Esophagus squamous epithelium (tissue), 5 donors: ENCODE results near the gene CNTNAP3B. TPM values are rescaled to one million over a fixed set of nuclear protein-coding genes. Genes with fewer than 3 reads are reported as not detected.
"Not testable (repeated sequence)": the region's sequence is repeated elsewhere in the genome, so short reads cannot be mapped to it uniquely, and the experiment has no call there.

Experiments
- DNase-seq: peaks from one replicate; lab custom pipeline; 2025; lab: John Stamatoyannopoulos, UW
- H3K27ac ChIP-seq, 4 donors: fragments of 200-600 bp; sonication (generic); one replicate each; pipeline ENCODE4 v1.5.1; 2016 to 2019; ENCODE audit warnings: mild to moderate bottlenecking in 1 of 4
- H3K27me3 ChIP-seq, 4 donors: fragments of 200-600 bp; sonication (generic); 1 replicate in 3 of 4; 2 replicates in 1 of 4; pipeline versions ENCODE4 v1.5.1 to v1.6.0; 2017 to 2021; ENCODE audit warnings: antibody characterized with exemption in 1 of 4
- H3K36me3 ChIP-seq, 3 donors: fragments of 200-600 bp; sonication (generic); one replicate each; pipeline ENCODE4 v1.5.1; 2016 to 2019
- H3K4me1 ChIP-seq, 3 donors: fragments of 200-600 bp; sonication (generic); one replicate each; pipeline ENCODE4 v1.5.1; 2017 to 2019
- H3K4me3 ChIP-seq, 4 donors: fragments of 200-600 bp; sonication (generic); 1 replicate in 3 of 4; 2 replicates in 1 of 4; pipeline ENCODE4 v1.5.1; 2016 to 2019; ENCODE audit warnings: mild to moderate bottlenecking in 2 of 4, moderate library complexity in 1 of 4
- H3K9me3 ChIP-seq, 3 donors: fragments of 200-600 bp; sonication (generic); one replicate each; pipeline ENCODE4 v1.5.1; 2016 to 2019
- CTCF ChIP-seq, 6 experiments: fragments of 450-650 bp in 4 of 6; fragments of 200-600 bp in 2 of 6; sonication (generic) in 2 of 6; IDR thresholded peaks; one replicate each; pipeline ENCODE4 v1.5.1; 2016 to 2019; ENCODE audit warnings: antibody characterized with exemption in 6 of 6, mild to moderate bottlenecking in 4 of 6, moderate library complexity in 4 of 6
- WGBS, 2 donors: methylation state at CpG; one replicate each; pipeline ENCODE4 v1.1.5; 2018; 5-methylcytosine and 5-hydroxymethylcytosine counted together
- intact Hi-C: fragments of 100-400 bp; cut with DNase I; formaldehyde crosslinking; loops from one replicate; pipeline ENCODE4 v1.15.0; 2022
- total RNA-seq, 4 donors: library from RNA; depleted of rRNA; stranded (reverse); fragments of >200 nt; gene quantifications; one replicate each; pipeline ENCODE4 v1.1.0, GENCODE V29; 2016
- donor health status: DM: yes; HTN: yes; CAD: no.

CNTNAP3B gene
- 10 to 100 TPM in 2 of 4 donors, 1 to 10 TPM in 2; 7.1 to 62.0 (median 10.1) TPM for total RNA-seq

GRCh38 chr9:42129073-42129729 is at the start of gene CNTNAP3B:
Gene CNTNAP3B, minus strand, starts transcription at chr9:42129426. Its CDS starts 332 bp downstream, at chr9:42129094.
- DNase-seq, H3K36me3 ChIP-seq, H3K27me3 ChIP-seq, H3K4me1 ChIP-seq, H3K9me3 ChIP-seq, intact Hi-C loops: not testable (repeated sequence)
- 0% methylated on average over 1 of the region's 72 CpGs; no CpG with 5 or more reads in 1 of the 2 donors for WGBS, 2 donors
- peak within 1 kb of the TSS in 3 of 4 donors; percentile 30 to 59 (median 46) for H3K4me3 ChIP-seq
- H3K27ac ChIP-seq = peak within 1 kb of the TSS in 2 of 4 donors; percentile 49 to 78

- DNase-seq, H3K27ac ChIP-seq, H3K9me3 ChIP-seq, H3K4me3 ChIP-seq, H3K27me3 ChIP-seq, H3K4me1 ChIP-seq, H3K36me3 ChIP-seq, intact Hi-C loops: not testable (repeated sequence)
- peak in 1 of 6 experiments; percentile 21 for TF ChIP-seq CTCF (IDR thresholded peaks at IDR 0.05)
- no CpG with 5 or more reads among the region's 1 CpG for WGBS, 2 donors
Observed at GRCh38 chr9:42160299-42160698, 31.1 kb upstream of the CNTNAP3B start.

- H3K9me3 ChIP-seq, intact Hi-C loops, H3K4me1 ChIP-seq, DNase-seq, H3K27me3 ChIP-seq, H3K36me3 ChIP-seq: not testable (repeated sequence)
- H3K4me3 ChIP-seq = peak overlapping the region in 3 of 4 donors; percentile 36 to 58 (median 39)
- 34% methylated on average over 11 to 12 of the region's 12 CpGs for WGBS, 2 donors
- H3K27ac ChIP-seq = peak overlapping the region in 3 of 4 donors; percentile 28 to 74 (median 74)
Observed at GRCh38 chr9:42127056-42127841, 2.0 kb downstream of the CNTNAP3B start.

GRCh38 chr9:42121007-42121406 is 8.2 kb downstream of the CNTNAP3B start:
- WGBS, 2 donors = 64 to 83% methylated on average over 2 to 7 of the region's 7 CpGs
- H3K9me3 ChIP-seq, H3K4me1 ChIP-seq, H3K4me3 ChIP-seq, DNase-seq, intact Hi-C loops, H3K27ac ChIP-seq, H3K36me3 ChIP-seq, H3K27me3 ChIP-seq: not testable (repeated sequence)

- H3K9me3 ChIP-seq, H3K27ac ChIP-seq, H3K36me3 ChIP-seq, H3K4me3 ChIP-seq, H3K4me1 ChIP-seq, DNase-seq, intact Hi-C loops, H3K27me3 ChIP-seq: not testable (repeated sequence)
- WGBS, 2 donors = 84 to 92% methylated on average over 3 to 5 of the region's 9 CpGs
Observed at GRCh38 chr9:42095929-42096328, 33.3 kb downstream of the CNTNAP3B start.

- intact Hi-C loops = not testable (repeated sequence)
- no CpG with 5 or more reads among the region's 1 CpG for WGBS, 2 donors
Observed at GRCh38 chr9:42084559-42084952, 44.7 kb downstream of the CNTNAP3B start.

GRCh38 chr9:42083877-42084558 is 45.2 kb downstream of the CNTNAP3B start:
- intact Hi-C loops, H3K4me3 ChIP-seq: not testable (repeated sequence)
- 39% methylated on average over 2 of the region's 4 CpGs; no CpG with 5 or more reads in 1 of the 2 donors for WGBS, 2 donors

More at GRCh38 chr9:42084559-42084952, 44.7 kb downstream of the CNTNAP3B start:
- H3K27me3 ChIP-seq, H3K4me3 ChIP-seq, H3K4me1 ChIP-seq, H3K9me3 ChIP-seq, H3K27ac ChIP-seq, DNase-seq, H3K36me3 ChIP-seq: not testable (repeated sequence)

GRCh38 chr9:42080376-42080775 is 48.9 kb downstream of the CNTNAP3B start:
- H3K27ac ChIP-seq, H3K4me1 ChIP-seq, H3K4me3 ChIP-seq, H3K9me3 ChIP-seq, H3K27me3 ChIP-seq, intact Hi-C loops, H3K36me3 ChIP-seq, DNase-seq: not testable (repeated sequence)
- 62 to 75% methylated on average over 2 of the region's 2 CpGs for whole genome bisulfite sequencing, 2 donors

More at GRCh38 chr9:42083877-42084558, 45.2 kb downstream of the CNTNAP3B start:
- H3K27ac ChIP-seq, H3K27me3 ChIP-seq, H3K36me3 ChIP-seq, H3K9me3 ChIP-seq, DNase-seq, H3K4me1 ChIP-seq: not testable (repeated sequence)

- H3K4me1 ChIP-seq, H3K27me3 ChIP-seq, intact Hi-C loops, DNase-seq, H3K27ac ChIP-seq, H3K36me3 ChIP-seq, H3K4me3 ChIP-seq, H3K9me3 ChIP-seq: not testable (repeated sequence)
- no CpG with 5 or more reads among the region's 5 CpGs for WGBS, 2 donors
Observed at GRCh38 chr9:42074868-42075267, 54.4 kb downstream of the CNTNAP3B start.

GRCh38 chr9:42071026-42071425 is 58.2 kb downstream of the CNTNAP3B start:
- H3K27ac ChIP-seq, H3K36me3 ChIP-seq, H3K9me3 ChIP-seq, H3K27me3 ChIP-seq, DNase-seq, intact Hi-C loops, H3K4me1 ChIP-seq, H3K4me3 ChIP-seq: not testable (repeated sequence)
- WGBS, 2 donors = no CpG with 5 or more reads among the region's 4 CpGs

GRCh38 chr9:42070035-42070799 is 59.0 kb downstream of the CNTNAP3B start:
- H3K27me3 ChIP-seq, H3K4me1 ChIP-seq, H3K4me3 ChIP-seq, intact Hi-C loops, H3K36me3 ChIP-seq, H3K9me3 ChIP-seq, DNase-seq: not testable (repeated sequence)
- peak overlapping the region in 2 of 4 donors; percentile 21 to 62 for H3K27ac ChIP-seq
- WGBS, 2 donors = 43 to 60% methylated on average over 1 to 3 of the region's 11 CpGs
